Loucy (cell line): ENCODE data around the gene MAGEB10.

Source experiments
- EZH2phosphoT487 ChIP-seq: fragments of 200-600 bp; IDR thresholded peaks from 2 replicates; pipeline ENCODE4 v1.6.1; 2018; ENCODE audit warnings: antibody characterized with exemption, mild to moderate bottlenecking, moderate library complexity, borderline replicate concordance
- TF ChIP-seq, protein P1 (sequence below): fragments of 200-600 bp; sonication (generic); conservative IDR thresholded peaks from 2 replicates; pipeline ENCODE4 v1.5.1; 2014; ENCODE audit warnings: mild to moderate bottlenecking, antibody characterized with exemption, low read length

DNA sequence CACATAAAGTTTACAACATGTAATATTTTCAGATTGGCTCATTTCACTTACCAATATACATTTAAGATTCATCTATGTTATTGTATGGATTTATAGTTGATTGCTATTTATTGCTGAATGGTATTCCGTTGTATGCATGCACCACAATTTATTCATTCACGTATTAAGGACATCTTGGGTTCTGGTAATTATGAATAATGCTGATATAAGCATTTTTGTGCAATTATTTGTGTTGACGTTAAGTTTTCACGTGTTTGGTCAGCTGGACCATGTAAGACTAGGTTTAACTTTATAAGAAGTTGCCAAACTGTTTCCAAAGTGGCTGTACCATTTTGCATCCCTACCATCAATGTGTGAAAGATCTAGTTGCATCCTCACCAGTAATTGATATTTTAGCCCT, 35.1 kb downstream of the MAGEB10 start:
- TF ChIP-seq, protein P1, sequence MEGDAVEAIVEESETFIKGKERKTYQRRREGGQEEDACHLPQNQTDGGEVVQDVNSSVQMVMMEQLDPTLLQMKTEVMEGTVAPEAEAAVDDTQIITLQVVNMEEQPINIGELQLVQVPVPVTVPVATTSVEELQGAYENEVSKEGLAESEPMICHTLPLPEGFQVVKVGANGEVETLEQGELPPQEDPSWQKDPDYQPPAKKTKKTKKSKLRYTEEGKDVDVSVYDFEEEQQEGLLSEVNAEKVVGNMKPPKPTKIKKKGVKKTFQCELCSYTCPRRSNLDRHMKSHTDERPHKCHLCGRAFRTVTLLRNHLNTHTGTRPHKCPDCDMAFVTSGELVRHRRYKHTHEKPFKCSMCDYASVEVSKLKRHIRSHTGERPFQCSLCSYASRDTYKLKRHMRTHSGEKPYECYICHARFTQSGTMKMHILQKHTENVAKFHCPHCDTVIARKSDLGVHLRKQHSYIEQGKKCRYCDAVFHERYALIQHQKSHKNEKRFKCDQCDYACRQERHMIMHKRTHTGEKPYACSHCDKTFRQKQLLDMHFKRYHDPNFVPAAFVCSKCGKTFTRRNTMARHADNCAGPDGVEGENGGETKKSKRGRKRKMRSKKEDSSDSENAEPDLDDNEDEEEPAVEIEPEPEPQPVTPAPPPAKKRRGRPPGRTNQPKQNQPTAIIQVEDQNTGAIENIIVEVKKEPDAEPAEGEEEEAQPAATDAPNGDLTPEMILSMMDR = no peak
- TF ChIP-seq EZH2phosphoT487 = no peak
